Measurements from ENCODE around the gene SH3BGRL3.
A peak's percentile ranks its signal among the peaks of the same experiment; 100 is the strongest.
"Not testable (repeated sequence)": the region's sequence is repeated elsewhere in the genome, so short reads cannot be mapped to it uniquely, and the experiment has no call there.

The SH3BGRL3 gene

DNA sequence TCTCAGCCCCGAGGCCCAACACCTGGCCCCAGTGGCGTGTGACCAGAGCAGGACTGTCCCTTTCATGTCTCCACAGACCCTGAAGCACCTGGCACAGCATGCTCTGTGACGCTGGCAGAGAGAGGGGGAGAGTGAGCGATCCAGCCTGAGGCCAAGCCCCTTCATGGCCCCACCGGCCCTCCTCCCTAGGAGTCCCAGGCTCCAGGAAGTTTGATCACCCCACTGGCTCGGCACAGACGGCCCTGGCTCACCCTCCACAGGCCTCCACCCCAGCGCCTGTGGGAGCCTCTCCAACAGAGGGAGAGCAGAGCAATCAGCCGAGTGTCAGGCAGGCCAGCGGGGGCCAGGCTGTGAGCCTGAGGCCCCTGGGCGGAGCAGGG, 11.0 kb downstream of the SH3BGRL3 start:
- DNase-seq (ENCODE audit: low read depth, low spot score), result no peak

- DNase-seq (ENCODE audit: low read depth, low spot score), result no peak
Measured at GRCh38 chr1:26291433-26291832, 11.5 kb downstream of the SH3BGRL3 start.

- no peak for DNase-seq (ENCODE audit: low read depth, low spot score)
Measured at GRCh38 chr1:26291939-26292338, 12.1 kb downstream of the SH3BGRL3 start.

GRCh38 chr1:26292735-26293134, 12.8 kb downstream of the SH3BGRL3 start:
- DNase-seq (ENCODE audit: low read depth, low spot score), result not testable (repeated sequence)

DNA sequence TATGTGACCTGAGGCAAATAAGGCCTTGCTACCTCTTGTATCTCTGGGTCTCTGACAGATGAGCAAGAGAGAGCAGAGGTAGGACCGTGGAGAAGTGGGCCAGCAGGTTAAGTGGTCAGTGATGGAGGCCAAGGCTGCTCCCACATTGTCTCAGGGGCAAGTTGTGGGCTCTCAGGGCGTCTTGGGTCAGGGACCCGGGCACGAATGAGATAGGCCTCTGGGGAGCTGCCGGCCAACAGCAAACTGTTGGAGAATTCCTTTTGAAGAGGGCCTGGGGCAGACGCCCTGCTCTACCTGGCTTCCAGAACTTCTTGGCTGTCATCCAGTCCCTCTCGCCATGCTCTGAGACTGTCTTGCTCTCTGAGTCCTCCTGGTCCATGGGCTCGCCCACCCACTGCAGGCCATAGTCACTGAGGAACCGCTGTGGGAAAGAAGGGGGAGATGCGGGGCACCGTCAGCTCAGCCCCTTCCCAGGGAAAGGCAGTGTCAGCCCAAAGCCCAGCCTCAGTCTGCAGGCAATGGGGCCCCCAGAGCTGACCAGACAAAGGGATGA, 14.1 kb downstream of the SH3BGRL3 start:
- DNase-seq (ENCODE audit: low read depth, low spot score), result no peak

DNA sequence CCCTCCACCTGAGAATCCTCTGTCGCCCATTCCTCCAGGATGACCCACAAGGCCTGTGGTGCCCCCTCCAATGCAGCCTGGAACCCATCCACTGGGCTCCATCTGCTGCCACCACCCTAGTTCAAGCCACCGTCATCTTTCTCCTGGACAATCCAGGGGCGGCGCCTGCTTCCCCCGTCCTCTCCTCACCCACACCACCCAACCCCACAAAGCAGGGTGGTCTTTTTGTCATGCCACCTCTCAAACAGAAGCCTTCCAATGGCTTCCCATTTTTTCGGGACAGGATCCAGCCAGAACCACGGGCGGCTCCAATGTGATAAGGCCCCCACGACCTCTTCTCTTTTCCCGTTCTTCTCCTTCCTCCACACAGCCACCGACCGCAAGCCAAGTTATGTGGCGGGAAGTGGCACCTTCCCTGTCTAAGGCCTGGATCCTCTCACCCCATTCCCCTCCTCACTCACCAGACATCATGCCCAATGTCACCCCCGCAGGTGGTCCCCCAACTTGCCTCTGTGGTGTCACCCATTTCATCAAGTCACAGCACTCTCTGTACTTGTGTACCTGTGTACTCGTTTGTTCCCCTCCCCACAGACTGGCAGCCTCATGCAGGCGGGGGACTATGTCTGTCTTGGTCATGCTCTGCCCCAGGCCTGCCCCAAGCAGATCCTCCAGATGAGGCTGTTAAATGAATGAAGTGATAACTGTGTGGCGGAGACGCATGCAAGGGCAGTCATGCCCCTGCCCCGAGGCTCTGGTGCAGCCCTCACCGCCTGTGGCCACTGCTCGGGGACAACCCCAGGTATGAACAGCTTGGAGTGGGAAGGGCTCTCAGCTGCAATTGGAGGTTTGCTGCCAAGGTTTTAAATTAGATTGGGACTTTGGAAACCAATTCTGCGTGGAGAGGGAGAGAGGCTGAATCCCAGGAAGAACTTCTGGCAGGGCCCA, 15.6 kb downstream of the SH3BGRL3 start:
- no peak for DNase-seq (ENCODE audit: low read depth, low spot score)

DNA sequence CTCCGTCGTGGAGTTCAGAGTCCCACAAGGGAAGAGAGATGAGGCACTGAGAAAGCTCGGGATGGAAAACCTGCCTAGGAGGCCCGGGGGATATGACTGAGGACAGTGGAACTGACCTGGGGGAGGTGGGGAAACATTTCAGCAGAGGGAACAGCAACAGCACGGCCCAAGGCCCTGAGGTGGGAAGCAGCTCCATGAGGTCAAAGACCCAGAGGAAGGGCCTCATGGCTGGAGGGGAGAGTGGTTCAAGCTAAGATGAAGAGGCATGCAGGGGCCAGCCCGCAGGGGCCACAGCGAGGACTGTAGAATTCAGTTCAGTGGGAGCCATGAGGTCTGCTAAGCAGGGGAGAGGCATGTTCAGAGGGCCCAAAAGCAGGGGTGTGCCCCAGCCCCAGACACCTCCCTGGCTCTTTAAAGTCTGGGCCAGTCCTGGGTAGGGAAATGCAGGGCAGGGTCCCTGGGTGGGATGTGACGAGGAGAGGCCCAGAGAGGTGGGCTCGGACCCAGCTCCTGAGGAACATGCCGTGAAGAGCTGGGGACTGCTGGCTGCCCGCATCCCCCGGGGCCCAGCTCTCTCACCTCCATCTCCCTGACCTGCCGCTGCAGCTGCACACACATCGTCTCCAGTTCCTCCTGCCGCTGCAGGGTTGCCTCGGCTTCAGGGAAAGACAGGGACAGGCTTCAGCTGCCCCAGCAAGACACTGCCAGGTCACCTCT, 16.6 kb downstream of the SH3BGRL3 start:
- DNase-seq (ENCODE audit: low read depth, low spot score), result no peak

DNA sequence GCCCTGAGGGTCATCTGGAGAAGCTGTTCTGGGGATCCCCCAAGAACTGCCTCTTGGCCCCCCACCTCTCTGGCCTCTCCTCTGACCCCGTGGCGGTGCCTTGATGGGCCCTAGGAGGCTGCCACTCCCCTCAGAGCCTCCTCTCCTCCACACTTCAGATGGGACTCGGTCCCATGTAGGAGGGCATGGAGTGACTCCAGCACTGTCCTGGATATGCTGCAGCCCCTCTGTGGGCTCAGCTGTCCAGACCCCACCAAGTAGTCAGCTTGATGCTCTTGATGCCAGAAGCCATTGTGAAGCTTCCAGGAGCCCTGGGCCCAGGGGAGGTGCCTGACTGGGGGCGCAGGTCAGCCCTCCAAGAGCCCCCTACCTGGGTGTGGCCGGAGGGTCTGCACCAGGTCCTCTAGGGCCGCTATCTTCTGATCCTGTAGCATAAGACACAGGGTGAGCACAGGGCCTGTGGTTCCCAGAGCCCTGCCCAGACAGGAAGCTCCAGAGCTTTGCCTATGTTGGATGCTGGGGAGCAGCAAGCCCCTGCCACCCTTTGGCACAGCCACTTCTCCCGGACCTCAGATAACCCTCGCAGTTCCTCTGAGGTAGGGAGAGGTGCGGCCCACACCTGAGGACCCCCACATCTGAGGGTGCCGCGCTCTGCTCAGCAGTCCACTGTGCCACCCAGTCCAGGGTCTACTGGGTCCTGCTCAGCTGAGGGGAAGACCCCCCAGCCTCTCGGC, 17.3 kb downstream of the SH3BGRL3 start:
- no peak for DNase-seq (ENCODE audit: low read depth, low spot score)

DNA sequence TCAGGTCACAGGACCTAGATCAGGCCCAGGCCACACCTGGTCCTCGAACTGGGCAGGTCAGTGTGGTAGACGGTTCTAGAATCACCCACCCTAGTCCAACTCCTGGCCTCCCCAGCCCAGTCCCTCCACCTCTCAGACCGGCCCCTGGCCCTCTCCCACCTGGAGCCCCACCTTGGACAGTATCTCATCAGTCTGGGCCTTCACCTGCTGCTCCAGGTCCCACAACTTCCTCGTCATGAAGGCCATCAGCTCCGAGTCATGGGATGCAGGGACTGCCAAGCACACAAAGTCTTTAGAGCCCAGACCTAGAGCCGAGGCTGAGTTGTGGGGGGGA, 17.9 kb downstream of the SH3BGRL3 start:
- no peak for DNase-seq (ENCODE audit: low read depth, low spot score)

DNA sequence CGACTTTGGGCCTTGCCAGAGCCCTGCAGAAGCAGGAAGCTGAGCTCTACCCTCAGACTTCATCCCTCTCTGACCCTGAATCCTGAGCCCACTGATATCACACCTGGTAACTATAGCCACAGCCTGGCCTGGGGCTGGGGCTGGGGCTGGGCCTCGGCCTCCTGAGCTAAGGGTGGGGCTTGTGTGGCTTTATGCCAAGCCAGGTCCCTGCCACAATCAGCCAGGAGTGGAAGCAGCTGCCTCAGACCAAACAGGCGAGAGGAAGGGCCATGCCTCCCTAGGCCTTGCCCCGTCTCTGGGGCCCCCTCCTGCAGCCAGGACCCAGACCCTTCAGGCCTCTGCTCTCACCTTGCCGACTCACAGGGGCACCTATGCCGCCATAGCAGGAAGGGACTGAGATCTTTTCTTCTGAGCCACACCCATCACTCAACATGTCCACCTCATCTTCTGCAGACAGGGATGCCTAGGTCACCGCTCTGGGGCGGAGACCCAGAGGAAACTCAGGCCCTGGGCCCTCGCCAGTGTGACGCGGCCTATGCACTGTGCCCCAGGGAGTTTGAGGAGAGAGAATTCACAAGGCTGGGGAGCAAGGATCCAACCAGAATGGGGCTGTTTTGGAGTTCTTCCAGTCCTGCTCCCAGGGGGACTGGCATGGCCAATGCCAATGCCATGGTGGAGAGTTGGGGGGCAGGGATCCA, 20.8 kb downstream of the SH3BGRL3 start:
- no peak for DNase-seq (ENCODE audit: low read depth, low spot score)

DNA sequence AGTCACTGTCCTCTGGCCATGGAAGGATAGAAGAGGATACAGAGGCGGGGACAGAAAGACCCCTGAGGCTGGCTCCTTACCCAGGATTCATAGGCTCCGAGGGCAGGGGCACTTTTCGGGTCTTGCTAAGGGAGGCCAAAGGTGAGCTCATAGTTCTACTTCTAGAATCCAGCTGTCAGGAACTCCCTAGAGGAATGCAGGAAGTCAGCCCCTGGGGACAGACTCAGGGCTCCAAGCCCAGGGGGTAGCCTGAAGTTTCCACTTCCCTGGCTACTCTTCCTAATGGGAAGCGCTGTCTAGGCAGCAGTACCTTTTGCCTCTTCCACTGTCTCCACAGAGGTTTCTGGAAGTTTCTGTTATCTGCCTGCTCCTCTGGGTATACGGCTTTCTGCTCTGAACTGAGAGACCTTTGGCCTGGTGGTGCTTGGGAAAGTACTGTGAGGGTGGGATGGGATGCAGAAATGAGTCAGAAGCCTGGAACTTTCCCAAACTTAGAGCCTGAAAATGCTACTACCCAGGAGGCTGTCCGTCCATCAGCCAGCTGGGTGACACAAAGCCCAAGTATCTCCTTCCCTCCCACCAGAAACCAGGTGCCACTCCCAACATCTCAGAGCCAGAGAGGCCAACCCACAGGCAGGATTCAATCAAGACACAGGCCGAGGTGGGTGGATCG, 23.0 kb downstream of the SH3BGRL3 start:
- DNase-seq (ENCODE audit: low read depth, low spot score), result no peak

DNA sequence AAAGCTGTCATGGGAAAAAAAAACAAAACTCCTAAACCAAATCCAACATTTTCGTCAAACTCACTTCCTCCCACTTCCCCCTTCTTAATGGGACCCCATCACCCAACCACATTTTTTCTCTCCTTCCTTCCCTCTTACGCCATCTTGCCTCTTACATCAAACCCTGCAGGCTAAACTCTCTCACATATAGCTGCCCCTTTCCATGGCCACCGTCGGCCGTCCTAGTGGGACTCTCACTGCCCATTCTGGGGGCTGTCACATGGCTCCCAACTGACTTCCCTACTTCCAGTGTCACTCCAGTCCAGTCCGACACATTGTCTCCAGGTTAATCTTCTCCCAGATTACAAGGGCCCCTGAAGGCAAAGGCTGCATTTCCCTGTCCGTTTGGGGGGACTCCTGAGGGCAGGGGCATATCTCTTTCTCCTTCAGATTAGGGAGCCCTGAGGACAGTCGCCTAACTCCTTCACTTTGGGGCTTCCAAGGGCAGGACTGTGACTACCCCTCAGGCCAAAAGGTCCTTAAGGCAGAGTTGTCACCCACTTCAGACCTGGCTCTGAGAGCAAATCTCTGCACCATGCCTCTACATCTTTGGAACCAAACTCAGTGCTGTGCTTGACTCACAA, 25.9 kb downstream of the SH3BGRL3 start:
- DNase-seq (ENCODE audit: low read depth, low spot score), result no peak

DNA sequence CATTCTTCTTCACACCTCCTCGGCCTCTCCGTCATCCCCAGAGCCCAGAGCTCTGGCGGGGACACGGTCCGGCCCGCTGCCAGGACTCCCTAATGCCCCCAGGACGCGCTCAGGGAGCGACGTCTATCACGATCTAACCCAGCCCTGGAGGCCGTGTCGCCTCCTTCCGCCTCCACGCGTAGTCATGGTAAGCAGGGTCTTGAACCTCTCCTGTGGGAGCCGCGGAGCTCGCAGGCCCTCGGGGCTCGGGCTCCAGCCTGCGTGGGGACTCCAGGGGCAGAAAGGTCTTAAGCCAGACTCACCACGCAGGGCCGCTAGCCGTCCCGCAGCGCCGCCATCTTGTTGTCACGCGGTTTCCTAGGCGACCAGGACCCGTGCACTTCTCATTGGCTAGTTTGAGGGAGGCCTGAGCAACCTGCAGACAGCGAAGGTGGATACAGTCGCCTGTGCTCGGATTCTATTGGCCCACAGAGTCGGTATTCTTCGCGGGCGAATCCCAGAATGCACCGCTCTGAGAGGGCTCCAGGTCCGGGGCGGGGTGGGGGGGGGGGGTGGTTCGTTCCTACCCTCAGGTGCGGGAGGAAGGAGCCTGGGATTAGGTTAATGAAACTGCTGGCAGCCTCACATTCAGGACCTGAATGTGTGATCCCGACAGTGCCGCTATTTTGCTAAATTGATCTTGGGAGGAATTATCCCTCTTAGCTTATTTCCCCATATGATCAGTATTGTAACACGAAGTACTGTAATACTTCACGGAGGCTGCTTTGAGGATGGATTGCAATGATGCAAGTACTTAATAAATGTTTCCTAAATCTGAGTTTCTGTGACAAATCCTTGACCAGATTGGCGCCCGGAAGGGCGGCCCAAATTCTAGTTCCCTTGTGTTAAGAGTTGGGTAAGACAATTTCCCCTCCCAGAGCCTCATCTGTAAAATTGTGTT, 26.7 kb downstream of the SH3BGRL3 start, which contains the start of gene UBXN11:
TSS of gene UBXN11 (minus strand) at position 347 of the 940 bp plus-strand sequence. CDS start 3,753 bp downstream, outside the sequence.
- DNase-seq (ENCODE audit: low read depth, low spot score), result peak; percentile 87

DNA sequence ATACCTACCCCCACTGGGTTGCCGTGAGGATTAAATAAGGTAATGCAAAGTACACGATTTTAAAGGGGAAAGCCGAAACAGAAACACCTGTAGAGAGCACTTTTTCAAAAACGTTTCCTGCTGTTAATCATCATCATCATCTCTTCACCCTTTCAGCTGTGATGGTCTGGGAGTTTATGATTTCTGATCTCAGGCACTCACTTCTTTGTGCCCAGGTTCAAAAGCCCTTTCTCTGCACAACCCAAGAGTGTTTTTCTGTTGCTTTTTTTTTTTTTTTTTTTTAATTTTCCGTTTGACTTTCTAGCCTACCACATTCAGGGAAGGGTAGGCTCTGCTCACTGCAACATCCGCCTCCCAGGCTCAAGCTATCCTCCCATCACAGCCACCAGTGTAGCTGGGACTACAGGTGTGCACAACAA, 27.5 kb downstream of the SH3BGRL3 start:
- no peak for DNase-seq (ENCODE audit: low read depth, low spot score)

DNA sequence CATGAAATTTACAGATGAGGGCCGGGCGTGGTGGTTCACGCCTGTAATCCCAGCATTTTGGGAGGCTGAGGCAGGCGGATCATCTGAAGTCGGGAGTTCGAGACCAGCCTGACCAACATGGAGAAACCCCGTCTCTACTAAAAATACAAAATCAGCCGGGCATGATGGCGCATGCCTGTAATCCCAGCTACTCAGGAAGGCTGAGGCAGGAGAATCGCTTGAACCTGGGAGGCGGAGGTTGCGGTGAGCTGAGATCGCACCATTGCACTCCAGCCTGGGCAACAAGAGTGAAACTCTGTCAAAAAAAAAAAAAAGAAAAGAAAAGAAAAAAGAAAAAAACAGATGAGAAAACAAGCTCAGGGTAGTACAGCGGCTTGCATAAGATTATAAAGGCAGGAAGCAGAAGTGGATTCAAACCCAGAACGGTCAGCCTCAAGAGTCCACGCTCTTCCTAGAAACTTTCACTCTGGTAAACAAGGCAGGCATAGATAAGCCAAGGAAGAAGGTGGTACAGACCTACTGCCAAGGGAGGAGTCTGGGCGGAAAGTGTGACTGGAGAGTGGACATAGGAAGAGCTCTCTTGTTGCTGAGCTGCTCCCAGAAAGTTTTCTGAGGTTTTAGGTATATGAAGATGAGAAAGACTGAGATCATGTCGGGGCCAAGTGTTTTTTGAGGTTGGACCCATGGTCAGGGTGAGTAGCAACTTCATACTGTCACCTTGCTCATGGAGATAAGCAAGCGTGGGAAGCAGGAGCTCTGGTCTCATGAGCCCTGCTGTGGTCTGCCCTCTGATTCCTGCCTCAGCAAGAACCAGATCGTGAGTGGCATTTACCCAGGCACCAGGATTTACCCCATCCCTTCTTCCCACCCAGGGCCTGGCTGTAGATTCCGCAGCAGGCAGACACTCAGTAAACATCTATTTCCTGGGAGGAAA, 28.3 kb downstream of the SH3BGRL3 start:
- DNase-seq (ENCODE audit: low read depth, low spot score), result not testable (repeated sequence)

DNA sequence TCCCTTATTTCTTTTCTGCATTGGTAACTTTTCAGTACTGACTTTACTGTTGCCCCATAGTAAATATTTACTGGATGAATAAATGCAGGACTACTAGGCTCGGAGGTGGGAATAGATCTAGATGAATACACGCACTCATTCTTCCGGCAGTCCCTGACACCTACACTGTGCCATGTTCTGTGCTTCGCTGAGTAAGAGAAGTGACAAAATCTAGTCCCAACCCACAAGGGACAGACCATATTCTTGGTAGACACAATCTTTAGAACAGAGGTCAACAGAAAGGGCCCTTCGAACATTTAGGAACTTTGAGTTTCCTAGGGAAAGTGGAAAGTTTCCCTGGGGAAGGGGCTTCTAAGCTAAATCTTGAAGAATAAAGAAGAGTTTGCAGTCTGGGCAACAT, 34.6 kb downstream of the SH3BGRL3 start:
- no peak for DNase-seq (ENCODE audit: low read depth, low spot score)

DNA sequence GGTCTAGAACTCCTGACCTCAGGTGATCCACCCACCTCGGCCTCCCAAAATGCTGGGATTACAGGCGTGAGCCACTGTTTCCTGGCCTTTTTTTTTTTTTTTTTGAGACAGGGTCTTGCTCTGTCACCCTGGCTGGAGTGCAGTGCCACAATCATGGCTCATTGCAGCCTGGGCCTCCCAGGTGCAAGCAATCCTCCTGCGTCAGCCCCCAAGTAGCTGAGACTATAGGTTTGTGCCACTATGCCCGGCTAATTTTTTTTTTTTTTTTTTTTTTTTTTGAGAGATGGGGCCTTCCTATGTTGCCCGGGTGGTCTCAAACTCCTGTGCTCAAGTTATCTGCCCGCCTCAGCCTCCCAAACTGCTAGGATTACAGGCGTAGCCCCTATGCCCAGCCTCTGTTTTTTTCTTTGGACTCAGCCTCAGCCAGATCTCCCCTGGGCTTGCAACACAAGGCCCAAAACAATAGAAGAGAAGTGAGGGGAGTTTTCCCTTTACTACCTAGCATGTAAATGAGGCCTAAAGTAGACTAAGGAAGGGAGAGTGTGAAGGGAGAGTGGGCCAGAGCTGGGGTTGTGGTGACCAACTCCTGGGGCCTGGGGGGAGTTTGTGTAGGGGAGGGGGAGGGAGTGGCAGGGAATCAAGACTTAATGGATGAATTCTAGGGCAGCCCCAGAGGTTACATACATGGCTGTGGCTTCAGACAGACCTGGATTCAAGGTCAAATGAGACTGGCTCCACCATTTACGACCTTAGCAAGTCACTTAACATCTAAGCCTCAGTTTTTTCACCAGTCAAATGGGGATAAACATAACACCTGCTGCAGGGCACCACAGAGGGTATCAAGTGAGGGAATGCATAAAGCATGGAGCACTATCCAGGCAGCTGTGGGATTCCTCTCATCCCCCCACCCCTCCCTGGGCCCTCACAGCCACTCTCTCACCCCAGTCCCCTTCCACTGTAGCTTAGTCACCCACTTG, 36.3 kb downstream of the SH3BGRL3 start:
- no peak for DNase-seq (ENCODE audit: low read depth, low spot score)
